Testis (tissue), 3 donors: ENCODE data around the gene MLLT10. TPM values are rescaled to one million over a fixed set of nuclear protein-coding genes. Genes with fewer than 3 reads are reported as not detected.
"Not testable (repeated sequence)": the region's sequence is repeated elsewhere in the genome, so short reads cannot be mapped to it uniquely, and the experiment has no call there.

Source experiments
- DNase-seq: peaks from one replicate; pipeline ENCODE4 v3.0.0-alpha.2; 2019
- H3K27ac ChIP-seq, 2 donors: fragments of 200-600 bp; sonication (generic); one replicate each; pipeline ENCODE4 v1.5.1; 2019
- H3K27me3 ChIP-seq: fragments of 200-600 bp; sonication (generic); one replicate; pipeline ENCODE4 v1.5.1; 2019
- H3K36me3 ChIP-seq: fragments of 200-600 bp; sonication (generic); one replicate; pipeline ENCODE4 v1.5.1; 2017; ENCODE audit warnings: low read depth; ENCODE audit errors: missing control alignments
- H3K4me1 ChIP-seq: fragments of 200-600 bp; sonication (generic); one replicate; pipeline ENCODE4 v1.5.1; 2019
- H3K4me3 ChIP-seq, 2 donors: fragments of 200-600 bp; sonication (generic); one replicate each; pipeline ENCODE4 v1.5.1; 2017 to 2019
- H3K9me3 ChIP-seq: fragments of 200-600 bp; sonication (generic); one replicate; pipeline ENCODE4 v1.5.1; 2017
- CTCF ChIP-seq, 3 experiments: fragments of 450-650 bp in 2 of 3; fragments of 200-600 bp in 1 of 3; sonication (generic) in 1 of 3; IDR thresholded peaks; one replicate each; pipeline ENCODE4 v1.5.1; 2016 to 2019; ENCODE audit warnings: antibody characterized with exemption in 3 of 3, mild to moderate bottlenecking in 2 of 3, moderate library complexity in 1 of 3
- POLR2A ChIP-seq: fragments of 450-650 bp; IDR thresholded peaks from one replicate; pipeline ENCODE4 v1.6.1; 2017; ENCODE audit warnings: antibody characterized with exemption, mild to moderate bottlenecking, moderate library complexity
- WGBS, 2 donors: methylation state at CpG; one replicate each; pipeline ENCODE4 v1.1.5; 2018; 5-methylcytosine and 5-hydroxymethylcytosine counted together
- intact Hi-C: fragments of 100-400 bp; cut with DNase I; formaldehyde crosslinking; loops from one replicate; pipeline ENCODE4 v1.15.1; 2023; ENCODE audit warnings: low total_unique reads
- polyA plus RNA-seq: library from polyadenylated mRNA; stranded (reverse); fragments of 350-450 nt; fragmentation: Illumina TruSeq; extraction: RNeasy Lipid Tissue Mini Kit (QIAGEN cat#74804); gene quantifications from one replicate; pipeline ENCODE4 v1.2.3, GENCODE V29; 2014; ENCODE audit warnings: low read depth, low replicate concordance; ENCODE audit not compliant: insufficient read depth
- total RNA-seq, 2 donors: library from RNA; depleted of rRNA; stranded (reverse); fragments of >200 nt; gene quantifications; one replicate each; pipeline ENCODE4 v1.2.3, GENCODE V29; 2016

The MLLT10 gene
- total and polyA plus RNA-seq, 3 donors from 2014 or later = 130 to 243 (median 144) TPM

GRCh38 chr10:21623291-21623690 is 89.3 kb downstream of the MLLT10 start:
- Histone ChIP-seq H3K4me1 (peaks cover 29% of the 10 kb centered on the region), H3K36me3 (no peaks in the 10 kb centered on the region), H3K27ac (no peak overlapping the region), H3K9me3 (no peaks in the 10 kb centered on the region), H3K4me3 (no peak overlapping the region), H3K27me3 (no peaks in the 10 kb centered on the region)
- DNase-seq = no peak
- intact Hi-C loops = no loop called here
- no peak for TF ChIP-seq POLR2A
- TF ChIP-seq CTCF (IDR thresholded peaks at IDR 0.05) = no peak
- 91 to 94% methylated on average over 1 of the region's 1 CpG for WGBS, 2 donors

GRCh38 chr10:21624421-21624820 is 90.4 kb downstream of the MLLT10 start:
- H3K36me3 ChIP-seq, H3K9me3 ChIP-seq, H3K4me3 ChIP-seq, H3K27me3 ChIP-seq, H3K27ac ChIP-seq, intact Hi-C loops, DNase-seq: not testable (repeated sequence)
- WGBS, 2 donors = 88 to 96% methylated on average over 6 of the region's 6 CpGs
- H3K4me1 ChIP-seq = peaks cover 29% of the 10 kb centered on the region

- Histone ChIP-seq H3K9me3 (no peaks in the 10 kb centered on the region), H3K27ac (no peak overlapping the region), H3K36me3 (no peaks in the 10 kb centered on the region), H3K4me1 (peaks cover 29% of the 10 kb centered on the region), H3K27me3 (no peaks in the 10 kb centered on the region), H3K4me3 (no peak overlapping the region)
- DNase-seq = no peak
- 71 to 82% methylated on average over 6 of the region's 6 CpGs for WGBS, 2 donors
- TF ChIP-seq CTCF (IDR thresholded peaks at IDR 0.05) (no peak), POLR2A (no peak)
- intact Hi-C loops = no loop called here
Observed at GRCh38 chr10:21624951-21625350, 90.9 kb downstream of the MLLT10 start.

GRCh38 chr10:21625623-21626229 is 91.7 kb downstream of the MLLT10 start:
- H3K27ac ChIP-seq = peak overlapping the region in 1 of 2 donors; percentile 16
- peaks cover 29% of the 10 kb centered on the region for H3K4me1 ChIP-seq
- no peaks in the 10 kb centered on the region for H3K27me3 ChIP-seq
- H3K4me3 ChIP-seq = no peak overlapping the region
- no peaks in the 10 kb centered on the region for H3K9me3 ChIP-seq
- WGBS, 2 donors = 91 to 94% methylated on average over 3 of the region's 3 CpGs
- H3K36me3 ChIP-seq = no peaks in the 10 kb centered on the region
- TF ChIP-seq POLR2A (no peak), CTCF (IDR thresholded peaks at IDR 0.05) (no peak)
- no peak for DNase-seq
- intact Hi-C loops = no loop called here

- Histone ChIP-seq H3K4me3 (no peak overlapping the region), H3K36me3 (no peaks in the 10 kb centered on the region), H3K4me1 (peaks cover 29% of the 10 kb centered on the region), H3K27ac (no peak overlapping the region), H3K27me3 (no peaks in the 10 kb centered on the region), H3K9me3 (no peaks in the 10 kb centered on the region)
- 59 to 76% methylated on average over 3 of the region's 3 CpGs for WGBS, 2 donors
- no peak for TF ChIP-seq CTCF (IDR thresholded peaks at IDR 0.05)
- no peak for TF ChIP-seq POLR2A
- no peak for DNase-seq
- intact Hi-C loops = no loop called here
Observed at GRCh38 chr10:21626457-21627161, 92.6 kb downstream of the MLLT10 start.
